GM21528 (cell line): Measurements from ENCODE around the gene ARL6IP4.

Source experiments
- ATAC-seq: cut with Tn5 transposase; IDR thresholded peaks from one replicate; pipeline ENCODE4 v1.9.1; 2021; ENCODE audit warnings: mild to moderate bottlenecking, moderate library complexity; ENCODE audit not compliant: unreplicated experiment, low FRiP score

Gene ARL6IP4

GRCh38 chr12:122989874-122990419 is 9.5 kb downstream of the ARL6IP4 start:
- no peak for ATAC-seq

- no peak for ATAC-seq
Measured at GRCh38 chr12:122990561-122990960, 10.1 kb downstream of the ARL6IP4 start.

GRCh38 chr12:122990961-122991622 is 10.6 kb downstream of the ARL6IP4 start:
- ATAC-seq, result no peak

GRCh38 chr12:122991623-122992275 is 11.3 kb downstream of the ARL6IP4 start:
- ATAC-seq, result no peak

GRCh38 chr12:122992386-122992785 is 11.9 kb downstream of the ARL6IP4 start:
- no peak for ATAC-seq

GRCh38 chr12:122994140-122994675 is 13.7 kb downstream of the ARL6IP4 start:
- ATAC-seq, result no peak

- no peak for ATAC-seq
Measured at GRCh38 chr12:122994781-122995502, 14.5 kb downstream of the ARL6IP4 start.

- no peak for ATAC-seq
Measured at GRCh38 chr12:122995503-122996187, 15.2 kb downstream of the ARL6IP4 start.

GRCh38 chr12:122996188-122996601 is 15.7 kb downstream of the ARL6IP4 start:
- ATAC-seq, result no peak

GRCh38 chr12:122996621-122997342 is 16.3 kb downstream of the ARL6IP4 start:
- no peak for ATAC-seq

- ATAC-seq, result no peak
Measured at GRCh38 chr12:122997343-122998250, 17.1 kb downstream of the ARL6IP4 start.

- no peak for ATAC-seq
Measured at GRCh38 chr12:122998316-122998715, 17.8 kb downstream of the ARL6IP4 start.

GRCh38 chr12:122999196-122999946 is 18.9 kb downstream of the ARL6IP4 start:
- ATAC-seq, result no peak

GRCh38 chr12:122999986-123000420 is 19.5 kb downstream of the ARL6IP4 start:
- no peak for ATAC-seq

GRCh38 chr12:123000578-123000977 is 20.1 kb downstream of the ARL6IP4 start:
- no peak for ATAC-seq

GRCh38 chr12:123001464-123001863 is 21.0 kb downstream of the ARL6IP4 start:
- no peak for ATAC-seq

GRCh38 chr12:123003257-123003656 is 22.8 kb downstream of the ARL6IP4 start:
- no peak for ATAC-seq

GRCh38 chr12:123004287-123004686 is 23.8 kb downstream of the ARL6IP4 start:
- ATAC-seq, result no peak
